Measurements from ENCODE around the gene GRIP2.
"Not testable (repeated sequence)": the region's sequence is repeated elsewhere in the genome, so short reads cannot be mapped to it uniquely, and the experiment has no call there.

GRIP2 gene

DNA sequence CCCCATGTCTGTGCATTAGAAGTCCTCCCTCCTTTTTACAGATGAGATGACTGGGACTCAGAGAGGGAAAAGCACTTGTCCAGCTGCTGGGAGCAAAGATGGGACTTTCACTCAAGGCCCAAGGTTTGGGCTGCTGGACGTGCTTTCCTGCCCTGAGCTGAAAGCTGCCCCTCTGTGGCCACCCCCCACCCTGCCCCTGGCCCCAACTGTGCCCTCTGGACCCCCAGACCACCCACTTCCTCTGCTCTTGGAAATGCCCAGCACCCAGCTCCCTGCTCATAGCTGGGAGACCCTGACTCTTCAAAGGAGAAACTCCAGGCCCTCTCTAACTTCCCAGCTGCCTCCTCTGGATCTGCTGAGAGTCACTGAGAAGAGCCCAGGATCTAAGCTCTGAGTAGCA lies 20.7 kb downstream of the GRIP2 start:
- no peak for DNase-seq

DNA sequence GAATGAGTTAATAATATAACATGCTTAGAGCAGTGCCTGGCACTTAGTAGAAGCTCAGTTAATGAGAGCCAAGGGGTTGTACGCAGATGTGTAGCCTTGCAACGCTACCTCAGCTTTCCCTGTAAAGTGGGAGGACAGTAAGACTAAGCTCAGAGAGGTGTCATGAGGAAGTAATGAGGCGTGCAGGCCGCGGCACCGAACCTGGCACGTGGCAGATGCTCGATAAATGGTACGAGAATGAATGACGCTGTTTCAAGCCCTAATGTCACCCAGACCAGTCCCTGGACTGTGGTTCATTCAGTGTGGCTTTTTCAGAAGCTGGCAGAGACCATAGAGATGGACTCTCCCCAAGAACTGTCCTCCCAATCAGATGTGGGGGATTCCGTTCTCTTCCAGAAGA lies 21.2 kb downstream of the GRIP2 start:
- no peak for DNase-seq

DNA sequence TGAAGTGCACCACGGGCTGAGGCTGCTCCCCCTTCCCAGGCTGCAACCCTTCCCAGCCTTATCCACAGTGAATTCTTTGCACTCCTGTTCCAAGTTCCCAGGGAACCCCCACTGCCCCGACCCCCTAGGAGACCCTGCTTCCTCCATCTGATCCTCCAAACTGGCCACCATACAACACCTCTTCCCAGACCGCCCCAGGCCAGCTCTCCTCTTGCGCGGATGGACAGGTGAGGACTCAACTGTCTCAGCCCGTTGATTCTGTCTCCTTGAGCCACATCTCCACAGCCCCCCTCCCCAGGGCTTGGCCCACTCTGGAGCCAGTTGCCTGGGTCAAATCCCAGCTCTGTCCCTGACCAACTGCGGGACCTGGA lies 21.7 kb downstream of the GRIP2 start:
- no peak for DNase-seq

DNA sequence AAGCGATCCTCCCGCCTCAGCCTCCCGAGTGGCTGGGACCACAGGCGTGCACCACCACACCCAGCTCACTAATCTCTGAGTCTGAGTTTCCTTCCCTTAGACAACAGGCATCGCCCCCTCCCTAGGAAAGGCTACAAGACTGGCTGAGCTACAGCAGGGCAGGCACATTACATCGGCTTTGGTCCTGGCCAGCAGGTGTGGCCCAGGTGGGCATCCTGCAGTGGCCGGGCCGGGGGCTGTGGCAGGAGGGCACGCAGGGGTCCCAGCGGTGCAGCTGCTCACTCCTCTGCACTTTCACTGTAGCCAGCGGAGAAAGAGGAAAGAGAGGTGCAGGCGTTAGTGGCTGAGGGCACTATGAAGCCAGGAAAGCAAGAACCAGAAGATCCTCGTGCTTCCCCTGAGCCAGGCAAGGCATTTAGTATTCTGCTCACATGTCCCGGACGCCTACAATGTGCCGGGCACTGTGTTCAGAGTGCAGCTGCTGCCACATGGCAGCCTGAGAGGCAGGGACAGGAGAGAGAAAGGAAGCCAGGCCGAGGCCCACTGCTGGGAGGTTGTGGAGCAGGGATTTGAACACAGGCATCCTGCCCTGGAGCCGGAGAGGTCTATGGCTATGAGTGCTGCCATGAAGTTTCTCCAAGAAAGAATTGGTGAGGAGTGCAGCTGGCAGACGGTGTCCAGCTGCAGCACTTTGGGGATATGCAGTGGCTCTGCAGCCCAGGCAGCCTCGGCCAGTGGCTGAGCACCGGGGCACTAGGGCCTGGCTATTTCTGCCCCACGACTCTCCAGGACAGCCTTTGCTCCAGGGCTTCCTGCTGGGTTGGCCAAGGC lies 22.3 kb downstream of the GRIP2 start:
- no peak for DNase-seq

DNA sequence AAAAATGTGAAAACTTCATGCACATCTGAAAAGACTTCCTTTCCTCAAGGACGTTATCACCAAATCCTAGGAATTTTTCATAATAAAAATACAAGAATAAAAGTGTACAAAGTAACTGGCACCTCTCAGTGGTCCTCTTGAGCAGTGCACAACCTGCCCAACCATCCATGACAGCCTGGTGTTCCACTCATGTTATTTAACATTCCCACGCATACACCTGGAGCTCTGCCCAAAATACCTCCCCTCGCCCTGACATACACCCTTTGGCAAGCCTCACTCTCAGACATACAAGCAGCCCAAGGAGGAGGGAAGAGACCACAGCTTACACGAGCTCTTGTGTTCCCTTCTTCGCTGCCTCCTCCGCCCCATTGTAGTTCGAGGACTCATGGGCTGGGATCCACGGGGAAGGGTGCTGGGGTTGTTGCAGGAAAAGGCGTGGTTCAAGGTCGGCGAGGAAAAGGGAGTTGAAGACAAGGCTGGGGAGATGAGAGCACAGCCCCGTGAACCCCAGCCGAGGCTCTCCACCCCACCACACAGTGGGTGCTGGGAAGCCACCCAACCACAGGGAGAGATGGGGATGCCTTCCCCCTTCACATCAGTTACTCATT lies 23.3 kb downstream of the GRIP2 start:
- no peak for DNase-seq

DNA sequence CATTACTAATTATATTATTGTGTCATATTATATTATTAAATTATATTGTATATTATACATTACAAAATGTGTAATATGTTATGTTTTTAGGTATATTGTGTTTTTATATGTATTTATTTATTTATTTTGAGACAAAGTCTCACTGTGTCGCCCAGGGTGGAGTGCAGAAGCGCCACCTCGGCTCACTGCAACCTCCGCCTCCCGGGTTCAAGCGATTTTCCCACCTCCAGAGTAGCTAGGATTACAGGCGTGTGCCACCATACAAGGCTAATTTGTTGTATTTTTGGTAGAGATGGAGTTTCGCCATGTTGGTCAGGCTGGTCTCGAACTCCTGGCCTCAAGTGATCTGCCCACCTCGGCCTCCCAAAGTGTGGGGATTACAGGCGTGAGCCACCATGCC lies 24.6 kb downstream of the GRIP2 start:
- DNase-seq, result not testable (repeated sequence)

DNA sequence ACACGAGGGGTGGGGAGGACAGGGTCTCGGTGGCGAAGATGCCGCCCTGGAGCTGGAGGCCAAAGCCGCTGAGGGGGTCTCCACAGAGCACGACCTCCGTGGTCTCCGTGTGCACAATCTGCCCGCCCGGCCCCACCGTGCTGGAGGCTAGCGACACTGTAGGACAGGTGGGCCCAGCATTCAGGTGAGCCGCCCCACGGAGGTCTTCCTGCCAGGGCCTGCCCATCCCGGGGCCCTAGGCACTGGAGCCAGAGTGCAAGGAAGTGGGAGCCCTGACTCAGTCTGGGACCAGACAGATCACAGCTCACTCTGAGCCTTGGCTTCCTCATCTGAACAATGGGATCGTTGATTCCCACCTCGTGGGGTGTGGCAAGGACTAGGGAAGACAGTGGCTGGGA lies 25.8 kb downstream of the GRIP2 start:
- no peak for DNase-seq

DNA sequence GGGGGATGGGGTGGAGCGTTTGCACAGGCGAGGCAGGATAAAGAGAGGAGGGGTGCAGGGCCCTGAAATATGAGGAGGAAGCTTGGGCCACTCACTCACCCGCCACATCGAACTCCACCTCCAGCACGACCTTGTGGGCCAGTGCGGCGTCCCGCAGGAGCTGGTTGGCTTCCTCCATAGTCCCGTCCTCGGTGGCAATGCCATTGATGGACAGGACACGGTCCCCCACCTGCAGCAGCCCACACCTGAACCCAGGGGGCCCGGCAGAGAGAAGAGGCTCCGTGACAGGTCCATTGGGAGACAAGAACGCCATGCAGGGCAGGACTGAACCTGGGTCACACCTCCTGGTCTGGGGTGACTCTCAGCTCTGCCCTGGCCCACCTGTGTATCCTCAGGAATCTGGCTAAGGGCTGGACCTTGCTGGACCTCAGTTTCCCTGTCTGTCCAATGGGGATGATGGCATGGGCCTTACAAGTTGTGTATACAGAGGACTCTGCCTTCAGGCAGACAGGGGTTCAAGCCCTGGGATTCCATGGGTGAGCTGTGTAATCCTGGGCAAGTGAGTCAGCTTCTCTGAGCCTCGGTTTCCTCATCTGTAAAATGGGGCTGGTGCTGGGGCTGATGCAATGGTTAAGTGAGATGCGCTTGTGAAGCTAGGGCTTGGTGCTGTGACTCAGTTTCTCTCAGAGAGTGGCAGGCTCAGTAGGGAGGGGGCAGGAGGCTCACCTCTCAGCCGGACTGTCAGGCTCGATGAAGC lies 26.4 kb downstream of the GRIP2 start:
- no peak for DNase-seq

DNA sequence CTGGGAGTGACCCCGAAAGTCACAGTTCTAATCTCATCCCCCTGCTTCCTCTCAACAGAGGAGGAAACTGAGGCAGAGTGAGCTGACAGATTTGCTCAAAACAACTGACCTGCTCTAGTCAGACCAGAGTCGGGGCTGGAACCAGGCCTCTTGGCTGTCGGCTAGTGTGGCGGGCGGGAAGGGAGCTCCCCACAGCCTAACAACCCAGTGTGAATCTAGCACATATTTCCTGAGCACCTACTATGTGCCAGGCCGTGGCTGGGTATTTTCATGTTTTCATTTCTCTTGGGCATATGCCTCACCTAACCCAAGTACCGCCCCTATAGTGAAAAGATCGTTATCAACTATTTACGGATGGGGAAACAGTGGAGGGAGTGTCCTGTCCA lies 27.2 kb downstream of the GRIP2 start:
- no peak for DNase-seq

DNA sequence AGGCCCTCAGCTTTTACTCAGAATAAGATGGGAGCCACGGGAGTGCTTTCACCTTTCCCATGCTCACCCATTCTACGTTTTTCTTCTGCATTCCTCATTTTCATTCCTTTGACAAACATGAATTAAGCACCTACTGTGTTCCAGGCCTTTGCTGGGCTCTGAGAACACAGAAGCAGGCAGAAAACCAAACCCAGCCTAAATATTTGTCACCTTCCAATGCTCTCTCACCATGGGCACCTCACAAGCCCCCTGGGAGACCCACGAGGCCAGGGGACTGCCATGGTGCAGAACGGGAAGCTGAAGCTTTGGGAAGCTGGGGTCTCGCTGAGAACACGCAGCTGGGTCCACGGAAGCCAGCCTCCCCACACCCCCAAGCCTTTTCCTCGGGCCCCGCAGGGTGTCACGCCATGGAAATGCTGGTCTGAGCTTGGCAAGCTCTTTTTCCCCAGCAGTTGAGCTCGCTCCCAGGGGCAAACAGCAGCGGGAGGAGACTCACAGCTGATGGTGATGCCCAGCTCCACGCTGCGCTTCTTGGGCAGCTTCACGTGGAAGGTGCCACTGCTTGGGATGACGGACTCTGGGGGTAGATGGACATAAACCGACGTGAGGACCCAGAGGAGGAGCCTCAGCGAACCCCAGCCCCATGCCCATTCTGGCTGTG lies 27.7 kb downstream of the GRIP2 start:
- DNase-seq, result no peak

DNA sequence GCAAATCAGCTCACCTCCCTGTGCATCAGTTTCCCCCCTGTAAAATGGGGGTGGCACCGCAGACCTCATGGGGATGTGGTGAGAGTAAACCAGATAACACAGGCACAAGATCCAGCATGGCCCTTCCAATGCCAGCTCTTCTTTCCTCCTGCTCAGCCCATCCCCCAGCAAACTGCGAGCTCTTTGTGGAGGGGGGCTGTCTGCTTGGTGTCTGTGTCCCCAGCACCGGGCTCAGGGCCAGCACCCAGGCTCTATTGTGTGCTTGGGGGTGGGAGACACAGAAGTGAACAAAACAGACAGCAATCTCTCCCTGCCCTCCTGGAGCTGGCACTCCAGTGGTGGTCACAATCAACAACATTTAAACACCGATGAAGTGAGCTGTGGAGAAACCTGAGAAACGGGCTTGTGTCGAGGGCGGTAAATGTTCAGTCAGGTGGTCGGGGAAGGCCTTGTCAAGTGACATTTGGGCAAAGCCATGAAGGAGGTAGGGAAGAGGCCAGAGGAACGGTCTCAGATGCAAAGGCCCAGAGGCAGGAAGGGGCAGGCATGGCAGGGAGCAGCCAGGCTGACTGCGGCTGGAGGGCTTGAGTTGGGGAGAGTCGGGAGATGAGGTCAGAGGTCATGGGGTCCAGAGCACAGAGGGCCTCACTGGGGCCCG lies 28.4 kb downstream of the GRIP2 start:
- no peak for DNase-seq

DNA sequence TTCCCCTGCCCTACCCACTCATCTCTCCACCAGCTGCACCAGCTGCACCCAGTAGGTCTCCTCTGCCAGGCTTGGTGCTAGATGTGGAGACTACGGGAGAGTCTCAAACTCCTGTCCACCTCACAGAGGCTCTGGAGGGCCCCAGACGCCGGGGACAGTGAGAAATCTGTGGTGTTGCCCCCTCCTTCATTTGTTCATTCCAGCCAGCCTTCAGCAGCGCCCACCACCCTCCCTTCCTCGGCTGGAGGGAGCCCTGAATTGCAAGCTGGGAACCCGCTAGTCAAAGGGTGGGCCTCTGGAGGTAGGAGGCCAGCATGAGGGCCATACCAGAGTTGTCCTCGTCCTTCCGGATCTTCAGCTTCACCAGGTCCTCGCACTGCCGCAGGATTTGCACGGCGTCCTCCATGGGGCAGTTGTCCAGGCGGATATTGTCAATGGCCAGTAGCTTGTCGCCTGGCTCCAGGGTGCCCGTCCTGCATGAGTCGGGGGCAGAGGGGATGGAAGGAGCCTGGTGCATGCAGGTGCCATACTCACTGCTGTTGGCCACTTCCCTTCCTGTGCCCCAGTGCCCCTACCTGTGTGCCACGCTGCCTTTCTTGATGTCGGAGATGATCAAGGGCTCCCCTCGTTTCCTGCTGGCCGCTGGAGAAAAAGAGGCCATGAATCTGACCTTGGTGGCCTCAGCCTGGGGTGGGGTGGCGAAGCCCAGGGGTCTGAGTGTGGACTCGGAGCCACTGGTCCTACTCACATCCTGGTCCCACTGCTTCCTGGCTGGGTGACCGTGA lies 29.1 kb downstream of the GRIP2 start:
- no peak for DNase-seq

DNA sequence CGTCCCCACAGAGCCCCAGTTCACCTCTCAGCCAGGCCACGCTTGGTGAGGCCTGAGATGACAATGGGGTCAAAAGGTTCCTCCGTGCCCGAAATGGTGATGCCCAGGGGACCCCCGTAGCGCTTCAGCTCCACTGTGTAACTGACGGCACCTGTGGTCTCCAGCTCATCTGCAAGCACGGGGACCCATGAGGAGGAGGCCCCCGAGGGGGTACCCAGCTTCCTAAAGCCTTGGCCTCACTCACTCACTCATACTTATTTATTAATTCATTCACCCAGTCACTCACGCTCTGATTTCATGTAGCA lies 30.4 kb downstream of the GRIP2 start:
- no peak for DNase-seq

DNA sequence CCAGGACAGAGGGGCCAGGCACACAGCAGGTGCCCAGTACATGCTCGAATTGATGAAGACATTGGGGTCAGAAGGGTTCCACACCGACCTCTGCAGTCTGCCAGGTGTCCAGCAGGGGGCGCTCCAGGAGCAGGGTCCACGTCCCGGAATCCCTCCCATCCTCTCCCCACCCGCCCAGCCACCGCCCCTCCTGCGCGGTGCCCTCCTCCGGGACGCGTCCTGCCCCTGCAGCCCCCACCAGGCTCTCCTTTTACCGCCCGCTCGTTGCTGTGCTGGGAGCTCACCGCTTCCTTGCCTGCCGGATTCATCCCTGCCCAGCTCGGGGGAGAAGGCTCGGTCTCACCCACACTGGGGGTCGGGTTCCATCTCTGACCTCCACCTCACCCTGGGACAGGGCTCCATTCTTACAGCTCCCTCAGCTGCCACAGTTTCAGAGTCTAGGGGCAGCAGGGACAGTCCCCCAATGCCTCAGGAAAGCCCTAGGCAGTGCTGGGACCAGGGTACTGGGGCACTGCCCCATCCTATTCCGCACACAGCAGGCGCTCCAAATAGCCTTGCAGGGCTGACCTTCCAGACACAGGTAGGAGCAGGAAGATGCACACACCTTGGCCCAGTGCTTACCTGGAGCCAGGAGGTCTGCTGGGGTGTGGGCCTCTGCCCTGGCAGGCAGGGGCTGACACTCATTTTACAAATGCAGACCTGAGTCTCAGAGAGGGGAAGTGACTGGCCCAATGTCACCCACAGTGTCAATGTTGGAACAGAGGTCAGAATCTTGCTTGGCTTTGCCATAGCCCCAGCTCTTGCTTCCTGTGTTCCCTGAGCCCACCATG lies 31.0 kb downstream of the GRIP2 start:
- peak; percentile 24 for DNase-seq

DNA sequence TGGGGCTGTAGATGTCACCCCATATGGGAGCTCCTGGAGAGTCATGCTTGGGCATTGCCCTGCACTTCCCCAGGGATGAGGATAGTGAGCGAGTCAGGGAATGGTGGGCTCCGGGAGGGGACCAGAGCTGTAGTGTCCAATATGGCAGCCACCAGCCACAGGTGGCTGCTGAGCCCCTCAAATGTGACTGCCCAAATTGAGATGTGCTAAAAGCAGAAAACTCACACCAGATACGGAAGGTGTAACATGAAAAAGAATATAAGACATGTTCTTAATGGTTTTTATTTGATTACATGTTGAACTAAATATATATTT lies 31.7 kb downstream of the GRIP2 start:
- no peak for DNase-seq

DNA sequence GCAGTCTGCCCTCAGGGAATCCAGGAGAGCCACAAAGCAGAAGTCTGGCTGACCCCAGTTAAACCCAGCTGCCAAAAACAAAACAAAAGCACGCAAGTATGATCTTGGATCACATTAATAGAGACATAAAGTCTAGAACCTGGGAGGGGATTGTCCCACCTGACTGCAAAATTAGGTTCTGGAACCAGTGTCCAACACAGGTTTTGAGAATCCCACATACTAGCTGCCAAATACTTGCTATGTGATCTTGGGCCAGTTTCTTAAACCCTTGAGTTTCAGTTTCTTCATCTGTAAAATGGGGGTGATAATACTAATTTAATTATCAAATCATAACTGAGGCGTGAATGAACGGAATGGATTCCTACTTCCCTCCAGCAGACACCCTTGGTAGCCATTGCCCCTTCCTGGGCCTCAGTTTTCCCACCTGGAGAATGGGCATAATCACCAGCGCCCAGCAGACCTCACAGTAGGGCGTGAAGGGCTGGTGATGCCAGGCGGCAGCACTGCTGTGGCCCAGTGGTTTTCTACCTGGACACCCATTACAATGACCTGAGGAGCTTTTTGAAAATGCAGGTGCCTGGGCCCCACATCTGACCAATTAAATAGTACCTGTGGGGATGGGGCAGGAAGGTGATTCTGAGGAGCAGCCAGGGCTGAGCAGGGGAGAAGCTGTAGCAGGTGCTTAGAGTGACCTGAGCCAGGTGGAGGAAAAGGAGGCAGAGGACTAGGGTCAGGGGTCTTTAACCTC lies 32.2 kb downstream of the GRIP2 start:
- no peak for DNase-seq

DNA sequence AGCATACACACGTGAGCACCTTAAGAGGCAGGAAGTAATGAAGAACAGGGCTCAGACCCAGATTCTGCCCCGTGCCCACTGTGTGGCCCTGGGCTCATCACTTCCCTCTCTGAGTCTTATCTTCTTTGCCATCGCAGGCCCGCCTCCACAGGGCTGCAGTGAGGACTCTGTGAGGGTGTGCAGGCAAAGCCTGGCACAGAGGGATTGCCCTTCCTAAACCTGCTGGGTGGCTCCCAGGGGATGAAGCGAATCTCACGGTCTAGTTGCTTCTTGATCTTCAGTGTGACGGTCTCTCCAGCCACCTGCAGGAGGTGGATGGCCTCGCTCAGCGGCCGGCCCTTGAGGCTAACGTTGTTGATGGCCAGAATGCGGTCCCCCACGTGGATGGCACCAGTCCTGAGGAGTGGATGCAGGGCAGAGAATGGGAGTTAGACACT lies 32.8 kb downstream of the GRIP2 start:
- no peak for DNase-seq

DNA sequence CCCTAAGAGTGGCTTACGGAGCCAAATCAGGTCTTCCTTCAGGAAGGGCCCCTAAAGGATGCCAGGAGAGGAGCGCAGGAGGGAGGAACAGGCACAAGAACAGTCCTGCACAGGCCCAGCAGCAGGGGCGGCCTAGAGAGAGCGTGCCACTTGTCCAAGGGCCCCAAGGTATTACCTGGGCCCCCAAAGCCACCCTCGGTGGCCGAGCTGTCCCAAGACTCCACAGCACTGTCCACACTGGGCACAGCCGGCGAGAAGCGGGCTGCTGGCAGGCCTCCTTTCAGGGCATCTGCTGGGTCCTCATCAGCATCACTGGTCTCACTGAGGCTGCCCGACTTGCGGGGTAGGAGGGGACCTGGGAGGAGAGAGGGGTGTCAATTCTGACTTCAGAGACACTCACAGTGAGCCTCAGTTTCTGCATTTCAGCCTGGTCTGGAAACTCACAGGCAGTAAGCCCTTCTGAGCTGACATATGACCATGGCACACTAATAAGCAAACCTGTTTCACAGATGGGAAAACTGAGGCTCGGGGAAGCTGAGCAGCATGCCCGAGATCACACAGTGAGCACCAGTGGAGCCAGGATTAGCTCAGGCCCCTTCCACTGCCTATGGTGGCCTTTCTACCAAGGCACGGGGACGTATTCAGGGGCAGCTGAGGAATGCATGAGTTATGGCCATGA lies 33.4 kb downstream of the GRIP2 start:
- no peak for DNase-seq

DNA sequence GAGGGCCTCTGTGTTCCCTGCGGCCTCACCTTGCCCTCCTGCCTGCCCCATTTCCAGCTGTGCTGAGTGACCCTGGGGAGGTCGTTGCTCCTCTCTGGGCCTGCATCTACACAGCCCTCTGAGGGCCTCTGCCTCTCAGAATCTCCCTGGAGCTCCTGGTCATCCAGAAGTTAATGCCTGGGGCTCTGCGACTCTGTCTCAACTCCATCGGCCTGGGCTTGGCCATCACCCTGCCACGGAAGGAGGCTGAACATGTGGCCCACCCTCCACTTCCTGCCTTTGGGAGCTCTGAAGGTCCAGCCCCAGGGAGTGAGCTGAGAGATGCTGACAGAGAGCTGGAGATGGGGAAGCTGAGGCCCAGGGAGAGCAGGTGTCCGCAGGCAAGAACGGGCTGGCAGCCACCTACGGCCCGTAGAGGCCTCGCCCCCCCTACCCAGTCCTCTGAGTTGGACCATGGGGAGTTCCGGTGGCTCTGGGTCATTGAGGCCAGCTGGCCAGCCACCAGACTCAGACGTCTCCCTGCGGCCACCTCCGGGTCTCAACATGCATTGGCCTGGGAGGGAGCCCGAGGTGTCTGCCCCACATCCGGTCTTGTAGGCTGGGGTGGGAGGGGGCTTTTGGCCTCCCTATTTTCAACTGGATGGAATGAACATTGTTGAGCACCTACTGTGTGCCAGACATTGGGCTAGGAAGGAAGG lies 34.2 kb downstream of the GRIP2 start:
- DNase-seq, result no peak

All from inflammatory macrophage treated with lipopolysaccharide for 4 hours (primary cell).